Right lung (tissue), 10 donors: ENCODE results near the gene GSTM1. TPM values are rescaled to one million over a fixed set of nuclear protein-coding genes. Genes with fewer than 3 reads are reported as not detected.
A peak's percentile ranks its signal among the peaks of the same experiment; 100 is the strongest.

Experiments
- DNase-seq, 2 donors: peaks; one replicate each; pipeline ENCODE4 v3.0.0-alpha.2; 2013
- long read RNA-seq, 8 donors: transcript quantifications; one replicate each; lab custom pipeline, GENCODE V29; 2026
- polyA plus RNA-seq, 5 donors: library from polyadenylated mRNA; unstranded; fragments of 120-200 nt; gene quantifications; one replicate each; pipeline versions ENCODE4 v1.2.1 to v1.2.3, GENCODE V29; 2013; ENCODE audit warnings: inconsistent platforms in 1 of 5, low replicate concordance in 1 of 5; ENCODE audit not compliant: insufficient read length in 5 of 5, insufficient read depth in 1 of 5

The GSTM1 gene
- 100 to 1,000 TPM in 2 of 5 donors, 10 to 100 TPM in 1, 1 to 10 TPM in 2; 1.5 to 172 (median 97.9) TPM for polyA plus RNA-seq
- long read RNA-seq, donor 1, transcript GSTM1-202 (7 exons, 1,028 nt) = minor isoform, 8 of 31 reads
- long read RNA-seq, donor 1, transcript GSTM1-201 (8 exons, 1,161 nt) = major isoform, 22 of 31 reads
- long read RNA-seq, donor 1, partial matches to known transcripts = 0 of 31 reads
- long read RNA-seq, donor 1, other reads (novel, unspliced or antisense) = 0 of 31 reads
- long read RNA-seq, donor 2, transcript GSTM1-201 (8 exons, 1,161 nt) = major isoform, 13 of 78 reads
- long read RNA-seq, donor 2, partial matches to known transcripts = 24 of 78 reads
- long read RNA-seq, donor 2, other reads (novel, unspliced or antisense) = 41 of 78 reads
- long read RNA-seq, donor 3, transcript GSTM1-201 (8 exons, 1,161 nt) = major isoform, 14 of 19 reads
- long read RNA-seq, donor 3, partial matches to known transcripts = 0 of 19 reads
- long read RNA-seq, donor 3, other reads (novel, unspliced or antisense) = 0 of 19 reads
- long read RNA-seq, donor 4, partial matches to known transcripts = 9 of 9 reads
- long read RNA-seq, donor 4, other reads (novel, unspliced or antisense) = 0 of 9 reads
- long read RNA-seq, donor 5, transcript GSTM1-201 (8 exons, 1,161 nt) = major isoform, 35 of 41 reads
- long read RNA-seq, donor 5, transcript GSTM1-202 (7 exons, 1,028 nt) = minor isoform, 5 of 41 reads
- long read RNA-seq, donor 5, partial matches to known transcripts = 0 of 41 reads
- long read RNA-seq, donor 5, other reads (novel, unspliced or antisense) = 0 of 41 reads
- long read RNA-seq, donor 6, partial matches to known transcripts = 10 of 10 reads
- long read RNA-seq, donor 6, other reads (novel, unspliced or antisense) = 0 of 10 reads
- long read RNA-seq, donor 7, transcript GSTM1-201 (8 exons, 1,161 nt) = major isoform, 33 of 34 reads
- long read RNA-seq, donor 7, partial matches to known transcripts = 0 of 34 reads
- long read RNA-seq, donor 7, other reads (novel, unspliced or antisense) = 0 of 34 reads
- long read RNA-seq, donor 8, transcript GSTM1-201 (8 exons, 1,161 nt) = major isoform, 28 of 30 reads
- long read RNA-seq, donor 8, partial matches to known transcripts = 0 of 30 reads
- long read RNA-seq, donor 8, other reads (novel, unspliced or antisense) = 0 of 30 reads

GRCh38 chr1:109687641-109688499 lies at the start of gene GSTM1:
Gene GSTM1, plus strand, starts transcription at chr1:109687817. Its CDS starts 57 bp downstream, at chr1:109687874.
- DNase-seq = peak in 1 of 2 donors; percentile 77

GRCh38 chr1:109639063-109639840 lies 48.4 kb upstream of the GSTM1 start:
- DNase-seq = no peak

GRCh38 chr1:109639841-109640184 lies 47.8 kb upstream of the GSTM1 start:
- DNase-seq = no peak

- DNase-seq = no peak
Observed at GRCh38 chr1:109640285-109640865, 47.2 kb upstream of the GSTM1 start.

- no peak for DNase-seq
Observed at GRCh38 chr1:109641078-109641740, 46.4 kb upstream of the GSTM1 start.

- DNase-seq = no peak
Observed at GRCh38 chr1:109641861-109642260, 45.8 kb upstream of the GSTM1 start.

GRCh38 chr1:109642626-109643025 lies 45.0 kb upstream of the GSTM1 start:
- DNase-seq = no peak

- DNase-seq = peak; percentile 55 to 63
Observed at GRCh38 chr1:109643385-109644230, 44.0 kb upstream of the GSTM1 start.

GRCh38 chr1:109644670-109645069 lies 42.9 kb upstream of the GSTM1 start:
- DNase-seq = no peak

- DNase-seq = no peak
Observed at GRCh38 chr1:109649491-109649914, 38.1 kb upstream of the GSTM1 start.

- DNase-seq = no peak
Observed at GRCh38 chr1:109650609-109651008, 37.0 kb upstream of the GSTM1 start.

GRCh38 chr1:109652402-109652801 lies 35.2 kb upstream of the GSTM1 start:
- no peak for DNase-seq

GRCh38 chr1:109653306-109653705 lies 34.3 kb upstream of the GSTM1 start:
- no peak for DNase-seq

- DNase-seq = no peak
Observed at GRCh38 chr1:109654519-109654918, 33.1 kb upstream of the GSTM1 start.

GRCh38 chr1:109655615-109656519 lies 31.8 kb upstream of the GSTM1 start, which contains the start of gene GSTM4:
Gene GSTM4, plus strand, starts transcription at chr1:109656099. Its CDS starts 291 bp downstream, at chr1:109656390.
- peak; percentile 75 to 83 for DNase-seq

- DNase-seq = no peak
Observed at GRCh38 chr1:109657395-109657794, 30.2 kb upstream of the GSTM1 start.

- DNase-seq = no peak
Observed at GRCh38 chr1:109657970-109658369, 29.6 kb upstream of the GSTM1 start.
